ENCODE data around the gene WDR4. TPM values are rescaled to one million over a fixed set of nuclear protein-coding genes. Genes with fewer than 3 reads are reported as not detected.

WDR4 gene
- total and polyA plus RNA-seq, 2 experiments from 2014 or later: 22.5 to 50.2 TPM

GRCh38 chr21:42839271-42840231 lies 39.8 kb downstream of the WDR4 start:
- peaks cover 51% of the 10 kb centered on the region for H3F3A ChIP-seq (replicated peaks; ENCODE audit: low read depth)
- peaks cover 17% of the 10 kb centered on the region for H3K36me3 ChIP-seq (ENCODE audit: insufficient read depth)
- no peak overlapping the region for H3K27ac Mint-ChIP-seq
- no peak for TF ChIP-seq NANOG (IDR thresholded peaks at IDR 0.05; ENCODE audit: borderline replicate concordance)
- no peak for TF ChIP-seq ZNF462 (CRISPR knock-in tag; IDR thresholded peaks at IDR 0.05)
- no peak for TF ChIP-seq CREB1 (CRISPR knock-in tag; IDR thresholded peaks at IDR 0.05; ENCODE audit: low read depth)
- TF ChIP-seq STAT1 (IDR thresholded peaks at IDR 0.05; ENCODE audit: unreplicated experiment): no peak
- TF ChIP-seq REST (IDR thresholded peaks at IDR 0.05; ENCODE audit: unreplicated experiment): no peak
- no peak for TF ChIP-seq EZH2phosphoT487 (IDR thresholded peaks at IDR 0.05; ENCODE audit: unreplicated experiment)
- no peak for TF ChIP-seq JUNB (IDR thresholded peaks at IDR 0.05; ENCODE audit: unreplicated experiment)
- no peak for TF ChIP-seq ZNF331 (CRISPR knock-in tag; IDR thresholded peaks at IDR 0.05; ENCODE audit: low read depth)
- TF ChIP-seq POLR2AphosphoS5 (IDR thresholded peaks at IDR 0.05; ENCODE audit: low read depth): no peak
- no peak for TF ChIP-seq ETS1 (IDR thresholded peaks at IDR 0.05)
- no peak for TF ChIP-seq ZNF114 (CRISPR knock-in tag; IDR thresholded peaks at IDR 0.05)
- TF ChIP-seq CTCF (conservative IDR thresholded peaks at IDR 0.05; ENCODE audit: low read depth in 2 of 2): no peak
- TF ChIP-seq EZH2 (IDR thresholded peaks at IDR 0.05; ENCODE audit: low read depth, unreplicated experiment): no peak
- ATAC-seq (no peak), DNase-seq (ENCODE audit: low spot score) (no peak)
- H3K36me3 Mint-ChIP-seq (ENCODE audit: low read depth): peaks cover 44% of the 10 kb centered on the region
- H3K4me1 Mint-ChIP-seq: no peaks in the 10 kb centered on the region
- no peak overlapping the region for H3K4me3 ChIP-seq
- H3K9me3 Mint-ChIP-seq: no peaks in the 10 kb centered on the region; the same call in 2 of the 3 replicates
- H2AFZ ChIP-seq: no peak overlapping the region
- no peaks in the 10 kb centered on the region for H3K27me3 ChIP-seq (ENCODE audit: insufficient read depth)
- H3K4me2 ChIP-seq: no peak overlapping the region
- H3K4me1 ChIP-seq (ENCODE audit: insufficient read depth): no peaks in the 10 kb centered on the region
- H4K20me1 ChIP-seq (replicated peaks; ENCODE audit: insufficient read depth): peaks cover 21% of the 10 kb centered on the region
- H3K9me2 ChIP-seq (ENCODE audit: insufficient read depth): no peaks in the 10 kb centered on the region
- H3K79me2 ChIP-seq (replicated peaks; ENCODE audit: insufficient read depth): peaks cover 20% of the 10 kb centered on the region
- no peak overlapping the region for H3K27ac ChIP-seq (ENCODE audit: low read depth)
- H3K27me3 Mint-ChIP-seq (ENCODE audit: insufficient read depth, low read depth, poor library complexity): peaks cover 16% of the 10 kb centered on the region
- H3K4me3 Mint-ChIP-seq: no peak overlapping the region

Measured in GM23338 (cell line).